ENCODE results near the gene PRKG1. TPM values are rescaled to one million over a fixed set of nuclear protein-coding genes. Genes with fewer than 3 reads are reported as not detected.
A peak's percentile ranks its signal among the peaks of the same experiment; 100 is the strongest.

The PRKG1 gene
- polyA plus RNA-seq, 2 donors = 0.84 to 0.87 TPM

DNA sequence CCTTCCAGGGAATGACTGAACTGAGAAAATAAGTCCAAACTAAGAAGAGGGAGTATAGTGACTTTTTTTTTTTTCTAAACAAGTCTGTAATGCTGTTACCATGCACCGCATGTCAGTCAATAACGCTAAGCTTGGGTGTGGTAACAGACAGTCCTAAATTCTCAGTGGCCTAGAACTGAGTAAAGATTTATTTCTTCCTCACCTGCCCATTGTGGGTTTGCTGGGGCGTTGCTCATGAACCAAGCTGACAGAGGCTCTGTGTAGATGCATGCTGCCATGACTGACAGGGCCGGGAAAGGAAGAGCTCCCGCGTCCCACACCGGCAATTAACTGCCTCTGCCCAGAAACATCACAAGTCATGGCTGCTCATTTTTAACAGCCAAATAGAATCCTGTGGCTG, 25.5 kb upstream of the PRKG1 start:
- no peaks in the 10 kb centered on the region for H3K4me1 ChIP-seq (ENCODE audit: control insufficient read depth in 2 of 2, insufficient read depth in 2 of 2, low read length in 1 of 2)
- no peaks in the 10 kb centered on the region for H3K36me3 ChIP-seq (ENCODE audit: control insufficient read depth in 2 of 2, insufficient read depth in 2 of 2, low read length in 1 of 2)
- no peaks in the 10 kb centered on the region for H3K9me3 ChIP-seq (ENCODE audit: control insufficient read depth in 2 of 2, insufficient read depth in 1 of 2, low read depth in 1 of 2, low read length in 1 of 2)
- H3K27ac ChIP-seq (ENCODE audit: low read depth in 2 of 2, low read length in 1 of 2) = no peak overlapping the region
- no peaks in the 10 kb centered on the region for H3K27me3 ChIP-seq (ENCODE audit: control insufficient read depth in 1 of 2, insufficient read depth in 2 of 2, low read length in 2 of 2)
- H3K4me3 ChIP-seq (ENCODE audit: low read depth in 1 of 2, low read length in 2 of 2) = no peak overlapping the region
- 58 to 79% methylated on average over 7 of the region's 7 CpGs for WGBS, 2 donors

DNA sequence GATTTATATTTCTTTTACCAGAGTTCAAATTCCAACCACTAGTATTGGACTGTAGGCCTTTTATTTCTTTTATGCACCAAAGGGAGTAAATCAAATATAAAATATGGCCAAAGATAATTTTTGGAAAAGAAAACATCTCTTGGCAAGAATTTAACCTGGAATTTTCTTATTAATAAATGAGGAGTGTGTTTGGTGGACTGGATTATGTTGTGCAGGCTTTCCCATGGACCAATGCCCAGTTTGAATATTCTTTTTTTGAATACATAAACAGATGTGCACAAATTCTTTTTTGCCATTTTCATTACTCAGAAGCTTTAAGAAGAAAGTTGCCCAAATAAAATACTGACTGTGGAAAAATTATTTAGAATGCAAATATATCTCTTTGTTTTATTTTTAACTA, 22.1 kb upstream of the PRKG1 start:
- H3K4me3 ChIP-seq (ENCODE audit: low read depth in 1 of 2, low read length in 2 of 2) = no peak overlapping the region
- H3K9me3 ChIP-seq (ENCODE audit: control insufficient read depth in 2 of 2, insufficient read depth in 1 of 2, low read depth in 1 of 2, low read length in 1 of 2) = no peaks in the 10 kb centered on the region

DNA sequence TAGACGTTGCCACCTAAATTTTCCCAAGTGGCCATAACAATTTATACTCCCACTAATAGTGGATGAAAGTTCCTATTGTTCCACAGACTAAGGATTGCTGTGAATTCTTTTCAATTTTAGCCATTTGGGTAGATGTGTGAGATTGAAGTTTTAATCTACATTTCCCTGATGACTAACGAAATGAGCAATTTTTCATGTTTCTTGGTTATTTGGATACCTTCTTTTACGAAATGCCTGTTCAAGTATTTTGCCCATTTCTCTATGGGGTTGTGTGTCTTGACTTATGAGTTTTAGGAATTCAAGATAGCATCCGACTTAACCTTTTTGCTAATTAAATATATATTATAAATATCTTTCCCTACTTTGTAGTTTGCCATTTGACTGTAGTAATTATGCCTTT, 16.4 kb upstream of the PRKG1 start:
- no peaks in the 10 kb centered on the region for H3K9me3 ChIP-seq (ENCODE audit: control insufficient read depth in 2 of 2, insufficient read depth in 1 of 2, low read depth in 1 of 2, low read length in 1 of 2)
- no peak overlapping the region for H3K4me3 ChIP-seq (ENCODE audit: low read depth in 1 of 2, low read length in 2 of 2)
- H3K4me1 ChIP-seq (ENCODE audit: control insufficient read depth in 2 of 2, insufficient read depth in 2 of 2, low read length in 1 of 2) = no peaks in the 10 kb centered on the region
- no peaks in the 10 kb centered on the region for H3K36me3 ChIP-seq (ENCODE audit: control insufficient read depth in 2 of 2, insufficient read depth in 2 of 2, low read length in 1 of 2)
- WGBS, 2 donors = 90 to 91% methylated on average over 4 of the region's 4 CpGs
- no peaks in the 10 kb centered on the region for H3K27me3 ChIP-seq (ENCODE audit: control insufficient read depth in 1 of 2, insufficient read depth in 2 of 2, low read length in 2 of 2)
- no peak overlapping the region for H3K27ac ChIP-seq (ENCODE audit: low read depth in 2 of 2, low read length in 1 of 2)

More for the DNA sequence above, 22.1 kb upstream of the PRKG1 start:
- H3K27me3 ChIP-seq (ENCODE audit: control insufficient read depth in 1 of 2, insufficient read depth in 2 of 2, low read length in 2 of 2) = no peaks in the 10 kb centered on the region
- no peaks in the 10 kb centered on the region for H3K4me1 ChIP-seq (ENCODE audit: control insufficient read depth in 2 of 2, insufficient read depth in 2 of 2, low read length in 1 of 2)
- no peak overlapping the region for H3K27ac ChIP-seq (ENCODE audit: low read depth in 2 of 2, low read length in 1 of 2)
- H3K36me3 ChIP-seq (ENCODE audit: control insufficient read depth in 2 of 2, insufficient read depth in 2 of 2, low read length in 1 of 2) = no peaks in the 10 kb centered on the region

DNA sequence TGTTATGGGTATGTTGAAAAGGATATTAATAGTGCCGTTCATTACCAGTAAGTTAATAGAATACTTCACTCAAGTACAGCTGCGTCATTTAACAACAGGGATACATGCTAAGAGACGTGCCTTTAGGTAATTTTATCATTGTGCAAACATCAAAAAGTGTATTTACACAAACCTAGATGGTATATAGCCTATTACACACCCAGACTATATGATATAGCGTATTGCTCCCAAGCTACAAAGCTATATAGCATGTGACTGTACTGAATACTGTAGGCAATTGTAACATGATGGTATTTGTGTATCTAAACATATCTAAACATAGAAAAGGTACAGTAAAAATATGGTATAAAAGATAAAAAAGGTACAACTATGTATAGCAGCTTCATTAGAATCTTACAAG, 11.1 kb upstream of the PRKG1 start:
- Histone ChIP-seq H3K36me3 (ENCODE audit: control insufficient read depth in 2 of 2, insufficient read depth in 2 of 2, low read length in 1 of 2) (no peaks in the 10 kb centered on the region), H3K4me3 (ENCODE audit: low read depth in 1 of 2, low read length in 2 of 2) (no peak overlapping the region), H3K27me3 (ENCODE audit: control insufficient read depth in 1 of 2, insufficient read depth in 2 of 2, low read length in 2 of 2) (no peaks in the 10 kb centered on the region), H3K27ac (ENCODE audit: low read depth in 2 of 2, low read length in 1 of 2) (no peak overlapping the region), H3K4me1 (ENCODE audit: control insufficient read depth in 2 of 2, insufficient read depth in 2 of 2, low read length in 1 of 2) (no peaks in the 10 kb centered on the region), H3K9me3 (ENCODE audit: control insufficient read depth in 2 of 2, insufficient read depth in 1 of 2, low read depth in 1 of 2, low read length in 1 of 2) (no peaks in the 10 kb centered on the region)
- whole genome bisulfite sequencing, 2 donors = 81 to 83% methylated on average over 4 of the region's 4 CpGs

DNA sequence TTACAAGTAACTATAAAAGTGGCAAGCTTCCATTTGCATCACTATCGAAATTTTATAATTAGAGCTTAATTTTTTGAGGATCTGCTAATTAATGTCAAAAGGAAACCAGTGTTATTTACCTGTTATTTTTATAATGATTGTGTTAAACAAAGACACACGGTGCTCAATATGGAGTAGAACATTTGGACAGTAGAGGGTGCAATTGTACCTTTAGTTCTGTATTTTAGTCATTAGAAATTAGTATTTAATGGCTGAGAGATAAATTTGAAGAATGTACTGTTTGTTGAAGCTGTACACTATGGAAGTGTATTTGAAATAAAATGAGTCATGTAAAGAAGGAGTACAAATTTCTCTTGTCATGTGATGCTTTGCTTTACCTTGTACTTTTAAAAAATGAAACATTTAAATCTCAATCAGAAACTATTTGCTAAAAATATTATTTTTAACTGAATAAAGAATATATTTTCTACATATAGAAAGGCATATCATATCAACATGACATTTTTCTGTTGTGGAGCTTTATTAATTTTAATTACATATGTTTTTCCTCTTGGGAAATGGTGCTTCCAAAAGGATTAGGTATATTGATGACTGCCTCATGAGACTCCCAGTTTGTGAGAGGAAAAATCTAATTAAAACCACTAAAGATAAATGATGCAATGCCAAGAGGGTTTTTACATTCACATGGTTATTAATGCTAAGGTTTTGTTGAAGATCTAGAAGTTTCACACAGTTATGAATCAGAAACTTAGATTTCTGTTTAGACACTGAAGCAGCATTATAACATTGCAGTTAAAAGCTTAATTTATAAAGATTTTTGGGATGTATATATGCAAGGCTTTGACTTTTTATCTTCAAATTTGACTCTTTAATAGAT, 10.4 kb upstream of the PRKG1 start:
- WGBS, 2 donors = 1 to 3% methylated on average over 2 of the region's 2 CpGs
- Histone ChIP-seq H3K27me3 (ENCODE audit: control insufficient read depth in 1 of 2, insufficient read depth in 2 of 2, low read length in 2 of 2) (no peaks in the 10 kb centered on the region), H3K4me3 (ENCODE audit: low read depth in 1 of 2, low read length in 2 of 2) (no peak overlapping the region), H3K36me3 (ENCODE audit: control insufficient read depth in 2 of 2, insufficient read depth in 2 of 2, low read length in 1 of 2) (no peaks in the 10 kb centered on the region), H3K27ac (ENCODE audit: low read depth in 2 of 2, low read length in 1 of 2) (no peak overlapping the region), H3K4me1 (ENCODE audit: control insufficient read depth in 2 of 2, insufficient read depth in 2 of 2, low read length in 1 of 2) (no peaks in the 10 kb centered on the region), H3K9me3 (ENCODE audit: control insufficient read depth in 2 of 2, insufficient read depth in 1 of 2, low read depth in 1 of 2, low read length in 1 of 2) (no peaks in the 10 kb centered on the region)

DNA sequence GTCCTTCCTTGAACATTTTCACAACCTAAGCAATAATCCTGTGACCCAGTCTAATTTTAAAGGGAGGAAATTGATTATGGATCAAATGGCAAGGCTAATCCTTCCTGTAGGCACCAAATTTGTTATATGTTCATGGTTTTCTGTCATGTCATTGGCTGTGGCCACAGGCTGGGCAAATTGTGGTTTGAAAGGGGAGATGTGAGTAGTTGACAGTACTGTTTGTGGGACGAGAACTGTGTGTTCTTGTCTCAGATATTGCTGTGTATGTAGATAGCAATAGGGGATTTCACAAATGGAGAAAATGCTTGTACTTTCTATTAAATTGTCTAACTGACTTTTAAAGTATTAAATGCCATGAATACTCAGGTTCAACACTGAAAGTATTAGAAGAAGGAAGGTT, 8.1 kb upstream of the PRKG1 start:
- Histone ChIP-seq H3K4me3 (ENCODE audit: low read depth in 1 of 2, low read length in 2 of 2) (no peak overlapping the region), H3K27me3 (ENCODE audit: control insufficient read depth in 1 of 2, insufficient read depth in 2 of 2, low read length in 2 of 2) (no peaks in the 10 kb centered on the region), H3K27ac (ENCODE audit: low read depth in 2 of 2, low read length in 1 of 2) (no peak overlapping the region), H3K36me3 (ENCODE audit: control insufficient read depth in 2 of 2, insufficient read depth in 2 of 2, low read length in 1 of 2) (no peaks in the 10 kb centered on the region), H3K4me1 (ENCODE audit: control insufficient read depth in 2 of 2, insufficient read depth in 2 of 2, low read length in 1 of 2) (no peaks in the 10 kb centered on the region), H3K9me3 (ENCODE audit: control insufficient read depth in 2 of 2, insufficient read depth in 1 of 2, low read depth in 1 of 2, low read length in 1 of 2) (no peaks in the 10 kb centered on the region)
- 53 to 56% methylated on average over 1 of the region's 1 CpG for WGBS, 2 donors

DNA sequence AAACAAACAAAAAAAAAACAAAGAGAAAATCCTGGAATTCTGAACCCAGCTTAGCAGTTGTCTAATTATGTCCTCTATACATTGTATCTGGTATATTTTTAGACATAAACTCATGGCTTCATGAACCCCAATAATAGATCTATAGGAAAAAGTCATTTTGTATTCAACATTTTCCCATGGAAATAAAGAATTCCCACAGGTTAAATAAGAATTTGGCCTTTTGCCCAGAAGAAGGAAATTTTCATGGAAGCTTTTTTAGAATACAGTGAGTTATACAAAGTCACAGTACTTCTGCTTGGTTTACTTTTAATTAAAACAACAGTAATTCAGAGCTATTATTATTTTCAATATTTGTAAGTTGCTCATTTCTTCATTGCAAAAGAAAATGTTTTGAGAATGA, 2.1 kb upstream of the PRKG1 start:
- Histone ChIP-seq H3K36me3 (ENCODE audit: control insufficient read depth in 2 of 2, insufficient read depth in 2 of 2, low read length in 1 of 2) (no peaks in the 10 kb centered on the region), H3K4me3 (ENCODE audit: low read depth in 1 of 2, low read length in 2 of 2) (no peak overlapping the region), H3K9me3 (ENCODE audit: control insufficient read depth in 2 of 2, insufficient read depth in 1 of 2, low read depth in 1 of 2, low read length in 1 of 2) (no peaks in the 10 kb centered on the region), H3K27ac (ENCODE audit: low read depth in 2 of 2, low read length in 1 of 2) (no peak overlapping the region), H3K27me3 (ENCODE audit: control insufficient read depth in 1 of 2, insufficient read depth in 2 of 2, low read length in 2 of 2) (no peaks in the 10 kb centered on the region), H3K4me1 (ENCODE audit: control insufficient read depth in 2 of 2, insufficient read depth in 2 of 2, low read length in 1 of 2) (no peaks in the 10 kb centered on the region)

DNA sequence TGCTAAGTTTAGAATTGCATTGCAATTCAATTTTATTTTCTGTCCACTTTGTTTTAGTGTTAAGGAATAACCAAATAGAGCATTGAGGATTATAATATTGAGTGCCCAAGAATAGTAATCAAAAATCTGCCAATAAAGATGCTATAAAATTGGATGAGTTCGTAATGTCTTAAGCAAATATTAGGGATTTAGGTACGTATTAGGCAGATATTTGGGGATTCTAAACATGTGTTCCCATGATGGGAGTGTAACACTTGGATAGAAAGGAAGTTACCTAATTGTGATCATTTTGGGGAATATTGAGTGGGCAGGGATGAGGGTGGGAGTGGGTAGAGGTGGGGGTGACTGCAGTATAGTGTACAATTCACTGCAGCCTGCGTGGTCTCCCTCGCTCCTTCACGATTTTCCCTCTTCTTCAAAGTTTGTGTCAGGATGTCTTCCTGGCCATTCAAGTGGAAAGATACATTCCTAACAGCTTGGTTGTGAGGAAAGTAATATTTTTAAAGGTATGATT, 1.3 kb upstream of the PRKG1 start:
- Histone ChIP-seq H3K9me3 (ENCODE audit: control insufficient read depth in 2 of 2, insufficient read depth in 1 of 2, low read depth in 1 of 2, low read length in 1 of 2) (no peaks in the 10 kb centered on the region), H3K27ac (ENCODE audit: low read depth in 2 of 2, low read length in 1 of 2) (peak overlapping the region; percentile 4 to 66), H3K4me1 (ENCODE audit: control insufficient read depth in 2 of 2, insufficient read depth in 2 of 2, low read length in 1 of 2) (no peaks in the 10 kb centered on the region), H3K27me3 (ENCODE audit: control insufficient read depth in 1 of 2, insufficient read depth in 2 of 2, low read length in 2 of 2) (no peaks in the 10 kb centered on the region), H3K36me3 (ENCODE audit: control insufficient read depth in 2 of 2, insufficient read depth in 2 of 2, low read length in 1 of 2) (no peaks in the 10 kb centered on the region), H3K4me3 (ENCODE audit: low read depth in 1 of 2, low read length in 2 of 2) (peak overlapping the region in 1 of 2 donors; percentile 56)
- 79 to 80% methylated on average over 5 of the region's 5 CpGs for WGBS, 2 donors

DNA sequence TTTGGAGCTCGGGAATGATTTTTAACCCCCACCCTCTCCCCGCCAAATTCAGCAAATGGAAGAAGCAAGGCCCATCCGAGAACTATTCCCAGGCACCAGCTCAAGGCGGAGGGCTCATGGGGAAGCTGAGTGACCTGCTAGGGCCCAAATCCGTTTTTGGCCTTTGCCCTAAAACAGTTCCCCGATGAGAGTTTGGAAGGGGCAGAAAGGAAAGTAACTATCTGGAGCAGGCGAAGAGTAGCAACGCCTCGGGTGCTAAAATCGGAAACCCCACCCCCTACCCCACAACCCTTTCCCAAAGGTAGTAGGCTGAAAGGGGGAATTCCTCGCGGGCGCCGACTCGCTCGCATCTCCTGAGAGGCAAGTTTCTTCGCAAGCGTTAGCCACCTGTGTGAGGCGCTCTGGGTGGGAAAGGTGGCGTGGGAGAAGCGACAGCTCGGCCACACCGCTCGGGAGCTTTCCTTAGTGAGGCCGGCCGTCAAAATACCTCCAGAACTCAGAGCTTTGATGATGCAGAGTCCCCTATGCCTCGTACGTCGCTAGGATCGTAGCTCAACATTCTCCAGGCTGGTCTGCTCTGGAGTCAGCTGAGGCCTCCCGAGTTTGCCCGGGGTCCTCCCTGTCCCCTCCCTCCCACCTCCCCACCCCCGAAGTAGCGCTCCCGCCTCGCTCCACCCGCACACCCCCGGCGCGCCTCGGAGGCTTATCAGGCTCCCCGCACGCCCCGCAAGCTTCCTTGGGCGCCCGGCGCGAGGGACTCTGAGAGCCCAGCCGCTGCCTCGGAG, 642 bp upstream of the PRKG1 start:
- 4 to 5% methylated on average over 48 to 50 of the region's 50 CpGs for WGBS, 2 donors

More for the DNA sequence above, 642 bp upstream of the PRKG1 start:
- Histone ChIP-seq H3K27me3 (ENCODE audit: control insufficient read depth in 1 of 2, insufficient read depth in 2 of 2, low read length in 2 of 2) (no peaks in the 10 kb centered on the region), H3K36me3 (ENCODE audit: control insufficient read depth in 2 of 2, insufficient read depth in 2 of 2, low read length in 1 of 2) (no peaks in the 10 kb centered on the region), H3K4me1 (ENCODE audit: control insufficient read depth in 2 of 2, insufficient read depth in 2 of 2, low read length in 1 of 2) (no peaks in the 10 kb centered on the region), H3K9me3 (ENCODE audit: control insufficient read depth in 2 of 2, insufficient read depth in 1 of 2, low read depth in 1 of 2, low read length in 1 of 2) (no peaks in the 10 kb centered on the region), H3K4me3 (ENCODE audit: low read depth in 1 of 2, low read length in 2 of 2) (peak overlapping the region; percentile 56 to 63), H3K27ac (ENCODE audit: low read depth in 2 of 2, low read length in 1 of 2) (peak overlapping the region; percentile 66 to 74)

All from esophagus (tissue), 2 donors.